HCT116 (cell line): Measurements from ENCODE around the gene RAP1GAP2. TPM values are rescaled to one million over a fixed set of nuclear protein-coding genes. Genes with fewer than 3 reads are reported as not detected.

Experiments used
- ATAC-seq: fragments of 200-7000 bp; cut with Tn5 transposase; 2 replicates; pipeline ENCODE4 v1.9.1; 2020; ENCODE audit warnings: mild to moderate bottlenecking, moderate library complexity
- BruUV-seq: library from RNA; stranded (reverse); fragments of 400-500 nt; replicated peaks from 2 replicates; lab custom pipeline; 2021; lab: Mats Ljungman, UMichigan
- CTCF ChIA-PET: fragments of 300-600 bp; sonication (Branson Sonifier 250); formaldehyde crosslinking; loops from one replicate; lab custom pipeline; 2021; ENCODE audit warnings: antibody characterized with exemption; lab: Charles Lee
- POLR2A ChIA-PET: fragments of 300-600, 350-600 bp; sonication (Branson Sonifier 250); formaldehyde crosslinking; loops from one replicate; lab custom pipeline; 2021; ENCODE audit warnings: antibody characterized with exemption; lab: Charles Lee
- RAD21 ChIA-PET, 2 experiments: fragments of 300-600 bp; sonication (Branson Sonifier 250); formaldehyde crosslinking; loops; one replicate each; lab custom pipeline; 2023; ENCODE audit warnings: low total read pairs in 2 of 2; ENCODE audit not compliant: uncharacterized antibody in 2 of 2, unreplicated experiment in 2 of 2, low non-redundant PET in 1 of 2; lab: Charles Lee
- DNase-seq: peaks from one replicate; pipeline ENCODE4 v3.0.0-alpha.2; 2010; ENCODE audit warnings: low read depth, low spot score
- H2AFZ ChIP-seq: fragments of 200-600 bp; shearing (Covaris generic), sonication (generic); 2 replicates; pipeline ENCODE4 v1.6.1; 2017; ENCODE audit warnings: low read depth, mixed run types, mixed read lengths, antibody characterized with exemption, low read length; ENCODE audit not compliant: poor library complexity, severe bottlenecking
- H3K27ac ChIP-seq: 2 replicates; pipeline ENCODE4 v1.5.1; 2012; ENCODE audit warnings: low read depth, low read length
- H3K27me3 ChIP-seq: fragments of 200-600 bp; sonication (generic); 2 replicates; pipeline ENCODE4 v1.6.1; 2016; ENCODE audit warnings: mixed run types, low read length, mixed read lengths; ENCODE audit not compliant: insufficient read depth
- H3K36me3 ChIP-seq, 2 experiments: fragments of 200-500 bp in 1 of 2; fragments of 200-600 bp in 1 of 2; sonication (Bioruptor generic) in 1 of 2; sonication (generic) in 1 of 2; 2 replicates each; pipeline versions ENCODE4 v1.5.1 to v1.6.1; 2014 to 2016; ENCODE audit warnings: low read length in 2 of 2, inconsistent platforms in 1 of 2, mixed read lengths in 1 of 2, mixed run types in 1 of 2; ENCODE audit not compliant: insufficient read depth in 2 of 2, control insufficient read depth in 1 of 2
- H3K4me1 ChIP-seq, 2 experiments: fragments of 200-600 bp in 1 of 2; sonication (generic) in 1 of 2; 2 replicates each; pipeline versions ENCODE4 v1.5.1 to v1.6.1; 2012 to 2017; ENCODE audit warnings: low read length in 2 of 2, inconsistent platforms in 1 of 2, mild to moderate bottlenecking in 1 of 2, mixed read lengths in 1 of 2, mixed run types in 1 of 2, moderate library complexity in 1 of 2; ENCODE audit not compliant: insufficient read depth in 2 of 2, control insufficient read depth in 1 of 2
- H3K4me2 ChIP-seq: fragments of 200-600 bp; sonication (generic); 2 replicates; pipeline ENCODE4 v1.6.1; 2017; ENCODE audit warnings: mixed run types, low read length, mixed read lengths
- H3K4me3 ChIP-seq, 2 experiments: fragments of 200-600 bp in 1 of 2; sonication (generic) in 1 of 2; replicated peaks in 1 of 2; 2 replicates each; pipeline ENCODE4 v1.5.1; 2011 to 2016; ENCODE audit warnings: low read length in 2 of 2, control low read depth in 1 of 2, low read depth in 1 of 2, mild to moderate bottlenecking in 1 of 2, mixed read lengths in 1 of 2, mixed run types in 1 of 2
- H3K79me2 ChIP-seq: fragments of 200-600 bp; sonication (generic); 2 replicates; pipeline ENCODE4 v1.6.1; 2017; ENCODE audit warnings: mild to moderate bottlenecking, mixed run types, low read length, moderate library complexity, mixed read lengths; ENCODE audit not compliant: insufficient read depth
- H3K9ac ChIP-seq: fragments of 200-600 bp; sonication (generic); 2 replicates; pipeline ENCODE4 v1.6.1; 2016; ENCODE audit warnings: low read length, mixed read lengths
- H3K9me2 ChIP-seq: fragments of 200-600 bp; sonication (generic), shearing (Covaris generic); 2 replicates; pipeline ENCODE4 v1.6.1; 2017; ENCODE audit warnings: mixed run types, mild to moderate bottlenecking, moderate library complexity; ENCODE audit not compliant: insufficient read depth
- H3K9me3 ChIP-seq, 2 experiments: fragments of 200-500 bp in 1 of 2; fragments of 200-600 bp in 1 of 2; sonication (Bioruptor generic) in 1 of 2; sonication (generic) in 1 of 2; 2 replicates each; pipeline ENCODE4 v1.6.1; 2014 to 2017; ENCODE audit warnings: low read length in 2 of 2, mixed read lengths in 2 of 2, inconsistent platforms in 1 of 2, low read depth in 1 of 2, mild to moderate bottlenecking in 1 of 2, mixed run types in 1 of 2, moderate library complexity in 1 of 2; ENCODE audit not compliant: control insufficient read depth in 1 of 2, insufficient read depth in 1 of 2
- H4K20me1 ChIP-seq: fragments of 200-600 bp; sonication (generic), shearing (Covaris generic); 2 replicates; pipeline ENCODE4 v1.6.1; 2017; ENCODE audit warnings: mixed run types, mild to moderate bottlenecking, moderate library complexity; ENCODE audit not compliant: insufficient read depth
- CBX3 ChIP-seq: IDR thresholded peaks from 2 replicates; pipeline ENCODE4 v1.6.1; 2012; ENCODE audit warnings: low read depth
- EZH2 ChIP-seq: fragments of 200-600 bp; sonication (generic); IDR thresholded peaks from 2 replicates; pipeline ENCODE4 v1.6.1; 2017; ENCODE audit warnings: antibody characterized with exemption, mixed run types
- EZH2phosphoT487 ChIP-seq: fragments of 200-600 bp; IDR thresholded peaks from 2 replicates; pipeline ENCODE4 v1.6.1; 2018; ENCODE audit warnings: antibody characterized with exemption, borderline replicate concordance
- FOSL1 ChIP-seq: IDR thresholded peaks from 2 replicates; pipeline ENCODE4 v1.6.1; 2012; ENCODE audit warnings: low read depth
- POLR2A ChIP-seq: IDR thresholded peaks from 2 replicates; pipeline ENCODE4 v1.7.0; 2011; ENCODE audit warnings: borderline replicate concordance; ENCODE audit not compliant: insufficient read depth, insufficient read length; ENCODE audit errors: extremely low read depth
- SRF ChIP-seq: IDR thresholded peaks from 2 replicates; pipeline ENCODE4 v1.6.1; 2012; ENCODE audit warnings: low read depth
- TCF7L2 ChIP-seq: IDR thresholded peaks from 2 replicates; pipeline ENCODE4 v1.7.0; 2011; ENCODE audit warnings: borderline replicate concordance, inconsistent platforms; ENCODE audit not compliant: insufficient read depth, insufficient read length; ENCODE audit errors: extremely low read depth
- YY1 ChIP-seq: IDR thresholded peaks from 2 replicates; pipeline ENCODE4 v1.6.1; 2011; ENCODE audit warnings: low read length, low read depth, moderate library complexity, mild to moderate bottlenecking; ENCODE audit not compliant: insufficient replicate concordance; ENCODE audit errors: extremely low read depth
- ZNF274 ChIP-seq: fragments of 200-500 bp; sonication (Bioruptor generic); IDR thresholded peaks from 2 replicates; pipeline ENCODE4 v1.6.1; 2014; ENCODE audit warnings: mild to moderate bottlenecking, low read depth, low read length, inconsistent platforms
- intact Hi-C: fragments of 100-400 bp; cut with micrococcal nuclease; formaldehyde crosslinking; loops from 2 replicates; pipeline ENCODE4 v1.10.0; 2022
- total RNA-seq: library from RNA; stranded (reverse); gene quantifications from one replicate; pipeline ENCODE4 v1.2.1, GENCODE V29; 2021; ENCODE audit not compliant: unreplicated experiment
- TF ChIP-seq, protein P1 (sequence below): IDR thresholded peaks from 2 replicates; pipeline ENCODE4 v1.6.1; 2012; ENCODE audit warnings: low read depth
- TF ChIP-seq, protein P2 (sequence below): IDR thresholded peaks from 2 replicates; pipeline ENCODE4 v1.6.1; 2012
- TF ChIP-seq, protein P3 (sequence below): IDR thresholded peaks from 2 replicates; pipeline ENCODE4 v1.6.1; 2011; ENCODE audit warnings: mild to moderate bottlenecking, low read length, moderate library complexity; ENCODE audit not compliant: insufficient replicate concordance; ENCODE audit errors: extremely low read depth

Gene RAP1GAP2
- total RNA-seq, 1 experiment from 2014 or later: 54.6 TPM

DNA sequence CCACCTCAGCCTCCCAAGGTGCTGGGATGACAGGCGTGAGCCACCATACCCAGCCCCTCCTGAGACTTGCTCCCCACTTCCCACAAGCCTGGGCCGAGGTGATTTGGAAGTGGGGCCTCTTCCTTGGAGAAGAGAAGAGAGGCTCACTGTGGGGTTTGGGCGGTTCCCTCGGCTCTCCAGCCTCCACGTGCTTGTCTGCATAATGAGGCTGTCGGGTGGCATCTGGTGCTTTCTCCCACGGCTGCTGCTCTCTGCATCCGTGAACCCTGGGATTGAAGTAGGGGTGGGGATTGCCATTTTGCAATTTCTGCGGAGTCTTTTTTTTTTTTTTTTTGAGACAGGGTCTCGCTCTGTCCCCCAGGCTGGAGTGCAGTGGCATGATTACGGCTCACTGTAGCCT, 101.4 kb downstream of the RAP1GAP2 start:
- Histone ChIP-seq H3K9me3 (no peaks in the 10 kb centered on the region), H3K4me1 (peaks cover 24 to 30% of the 10 kb centered on the region in 2 experiments), H3K36me3 (no peaks in the 10 kb centered on the region), H3K79me2 (no peaks in the 10 kb centered on the region), H3K4me3 (no peak overlapping the region), H3K27me3 (no peaks in the 10 kb centered on the region), H2AFZ (no peak overlapping the region), H3K4me2 (no peak overlapping the region), H3K9ac (no peak overlapping the region), H3K27ac (no peak overlapping the region), H3K9me2 (no peaks in the 10 kb centered on the region), H4K20me1 (no peaks in the 10 kb centered on the region)
- CTCF ChIA-PET: no interaction called here
- RAD21 ChIA-PET: no interaction called here
- BruUV-seq: no TSS peak
- DNase-seq (no peak), ATAC-seq (no peak)
- POLR2A ChIA-PET: no interaction called here
- intact Hi-C loops: no loop called here
- TF ChIP-seq CBX3 (no peak), EZH2phosphoT487 (no peak), FOSL1 (no peak), YY1 (no peak), EZH2 (no peak), POLR2A (no peak), TCF7L2 (no peak), ZNF274 (no peak), SRF (no peak)
- TF ChIP-seq, protein P1, sequence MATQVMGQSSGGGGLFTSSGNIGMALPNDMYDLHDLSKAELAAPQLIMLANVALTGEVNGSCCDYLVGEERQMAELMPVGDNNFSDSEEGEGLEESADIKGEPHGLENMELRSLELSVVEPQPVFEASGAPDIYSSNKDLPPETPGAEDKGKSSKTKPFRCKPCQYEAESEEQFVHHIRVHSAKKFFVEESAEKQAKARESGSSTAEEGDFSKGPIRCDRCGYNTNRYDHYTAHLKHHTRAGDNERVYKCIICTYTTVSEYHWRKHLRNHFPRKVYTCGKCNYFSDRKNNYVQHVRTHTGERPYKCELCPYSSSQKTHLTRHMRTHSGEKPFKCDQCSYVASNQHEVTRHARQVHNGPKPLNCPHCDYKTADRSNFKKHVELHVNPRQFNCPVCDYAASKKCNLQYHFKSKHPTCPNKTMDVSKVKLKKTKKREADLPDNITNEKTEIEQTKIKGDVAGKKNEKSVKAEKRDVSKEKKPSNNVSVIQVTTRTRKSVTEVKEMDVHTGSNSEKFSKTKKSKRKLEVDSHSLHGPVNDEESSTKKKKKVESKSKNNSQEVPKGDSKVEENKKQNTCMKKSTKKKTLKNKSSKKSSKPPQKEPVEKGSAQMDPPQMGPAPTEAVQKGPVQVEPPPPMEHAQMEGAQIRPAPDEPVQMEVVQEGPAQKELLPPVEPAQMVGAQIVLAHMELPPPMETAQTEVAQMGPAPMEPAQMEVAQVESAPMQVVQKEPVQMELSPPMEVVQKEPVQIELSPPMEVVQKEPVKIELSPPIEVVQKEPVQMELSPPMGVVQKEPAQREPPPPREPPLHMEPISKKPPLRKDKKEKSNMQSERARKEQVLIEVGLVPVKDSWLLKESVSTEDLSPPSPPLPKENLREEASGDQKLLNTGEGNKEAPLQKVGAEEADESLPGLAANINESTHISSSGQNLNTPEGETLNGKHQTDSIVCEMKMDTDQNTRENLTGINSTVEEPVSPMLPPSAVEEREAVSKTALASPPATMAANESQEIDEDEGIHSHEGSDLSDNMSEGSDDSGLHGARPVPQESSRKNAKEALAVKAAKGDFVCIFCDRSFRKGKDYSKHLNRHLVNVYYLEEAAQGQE: no peak
- TF ChIP-seq, protein P2, sequence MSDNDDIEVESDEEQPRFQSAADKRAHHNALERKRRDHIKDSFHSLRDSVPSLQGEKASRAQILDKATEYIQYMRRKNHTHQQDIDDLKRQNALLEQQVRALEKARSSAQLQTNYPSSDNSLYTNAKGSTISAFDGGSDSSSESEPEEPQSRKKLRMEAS: no peak
- TF ChIP-seq, protein P3, sequence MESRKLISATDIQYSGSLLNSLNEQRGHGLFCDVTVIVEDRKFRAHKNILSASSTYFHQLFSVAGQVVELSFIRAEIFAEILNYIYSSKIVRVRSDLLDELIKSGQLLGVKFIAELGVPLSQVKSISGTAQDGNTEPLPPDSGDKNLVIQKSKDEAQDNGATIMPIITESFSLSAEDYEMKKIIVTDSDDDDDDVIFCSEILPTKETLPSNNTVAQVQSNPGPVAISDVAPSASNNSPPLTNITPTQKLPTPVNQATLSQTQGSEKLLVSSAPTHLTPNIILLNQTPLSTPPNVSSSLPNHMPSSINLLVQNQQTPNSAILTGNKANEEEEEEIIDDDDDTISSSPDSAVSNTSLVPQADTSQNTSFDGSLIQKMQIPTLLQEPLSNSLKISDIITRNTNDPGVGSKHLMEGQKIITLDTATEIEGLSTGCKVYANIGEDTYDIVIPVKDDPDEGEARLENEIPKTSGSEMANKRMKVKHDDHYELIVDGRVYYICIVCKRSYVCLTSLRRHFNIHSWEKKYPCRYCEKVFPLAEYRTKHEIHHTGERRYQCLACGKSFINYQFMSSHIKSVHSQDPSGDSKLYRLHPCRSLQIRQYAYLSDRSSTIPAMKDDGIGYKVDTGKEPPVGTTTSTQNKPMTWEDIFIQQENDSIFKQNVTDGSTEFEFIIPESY: no peak
